SK-N-SH treated with all-trans-retinoic acid at 6 μM for 48 hours (cell line): Measurements from ENCODE around the gene BPIFB6.

Source experiments
- TF ChIP-seq, protein P1 (sequence below): fragments of 250-450 bp; sonication (Bioruptor Pico); IDR thresholded peaks from 2 replicates; pipeline ENCODE4 v1.8.0; 2021; ENCODE audit warnings: low read depth, mild to moderate bottlenecking, moderate library complexity, borderline replicate concordance
- TF ChIP-seq, protein P2 (sequence below): fragments of 250-450 bp; sonication (Bioruptor Pico); IDR thresholded peaks from 2 replicates; pipeline ENCODE4 v1.8.0; 2020; ENCODE audit warnings: mild to moderate bottlenecking, moderate library complexity, borderline replicate concordance

DNA sequence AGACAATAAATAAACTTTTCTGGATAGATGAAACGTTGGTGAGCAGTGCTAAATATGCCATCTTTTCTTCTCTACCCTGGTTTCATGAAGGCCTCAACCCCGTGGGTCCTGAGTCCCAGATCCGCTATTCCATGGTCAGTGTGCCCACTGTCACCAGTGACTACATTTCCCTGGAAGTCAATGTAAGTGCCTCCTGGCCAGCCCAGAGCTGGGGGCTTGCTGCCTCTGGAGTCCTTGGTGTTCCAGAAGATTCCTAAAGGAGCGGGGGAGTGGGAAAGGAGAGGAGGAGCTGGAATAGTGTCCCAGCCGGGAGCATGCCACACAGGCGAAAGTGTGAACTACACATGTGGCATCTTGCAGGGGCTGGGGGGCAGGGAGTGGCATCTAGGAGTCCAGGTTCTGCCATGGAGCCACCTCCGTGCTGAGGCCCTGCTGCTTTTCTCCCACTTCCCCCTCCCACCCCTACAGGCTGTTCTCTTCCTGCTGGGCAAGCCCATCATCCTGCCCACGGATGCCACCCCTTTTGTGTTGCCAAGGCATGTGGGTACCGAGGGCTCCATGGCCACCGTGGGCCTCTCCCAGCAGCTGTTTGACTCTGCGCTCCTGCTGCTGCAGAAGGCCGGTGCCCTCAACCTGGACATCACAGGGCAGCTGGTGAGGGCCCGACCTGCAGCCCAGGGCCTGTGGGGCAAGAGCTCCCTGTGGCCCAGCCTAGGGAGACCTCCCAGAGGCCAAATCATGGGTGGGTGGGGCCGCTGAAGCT lies 13.1 kb upstream of the BPIFB6 start:
- TF ChIP-seq, protein P1, sequence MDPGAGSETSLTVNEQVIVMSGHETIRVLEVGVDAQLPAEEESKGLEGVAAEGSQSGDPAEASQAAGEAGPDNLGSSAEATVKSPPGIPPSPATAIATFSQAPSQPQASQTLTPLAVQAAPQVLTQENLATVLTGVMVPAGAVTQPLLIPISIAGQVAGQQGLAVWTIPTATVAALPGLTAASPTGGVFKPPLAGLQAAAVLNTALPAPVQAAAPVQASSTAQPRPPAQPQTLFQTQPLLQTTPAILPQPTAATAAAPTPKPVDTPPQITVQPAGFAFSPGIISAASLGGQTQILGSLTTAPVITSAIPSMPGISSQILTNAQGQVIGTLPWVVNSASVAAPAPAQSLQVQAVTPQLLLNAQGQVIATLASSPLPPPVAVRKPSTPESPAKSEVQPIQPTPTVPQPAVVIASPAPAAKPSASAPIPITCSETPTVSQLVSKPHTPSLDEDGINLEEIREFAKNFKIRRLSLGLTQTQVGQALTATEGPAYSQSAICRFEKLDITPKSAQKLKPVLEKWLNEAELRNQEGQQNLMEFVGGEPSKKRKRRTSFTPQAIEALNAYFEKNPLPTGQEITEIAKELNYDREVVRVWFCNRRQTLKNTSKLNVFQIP (CRISPR knock-in tag), result no peak
- TF ChIP-seq, protein P2, sequence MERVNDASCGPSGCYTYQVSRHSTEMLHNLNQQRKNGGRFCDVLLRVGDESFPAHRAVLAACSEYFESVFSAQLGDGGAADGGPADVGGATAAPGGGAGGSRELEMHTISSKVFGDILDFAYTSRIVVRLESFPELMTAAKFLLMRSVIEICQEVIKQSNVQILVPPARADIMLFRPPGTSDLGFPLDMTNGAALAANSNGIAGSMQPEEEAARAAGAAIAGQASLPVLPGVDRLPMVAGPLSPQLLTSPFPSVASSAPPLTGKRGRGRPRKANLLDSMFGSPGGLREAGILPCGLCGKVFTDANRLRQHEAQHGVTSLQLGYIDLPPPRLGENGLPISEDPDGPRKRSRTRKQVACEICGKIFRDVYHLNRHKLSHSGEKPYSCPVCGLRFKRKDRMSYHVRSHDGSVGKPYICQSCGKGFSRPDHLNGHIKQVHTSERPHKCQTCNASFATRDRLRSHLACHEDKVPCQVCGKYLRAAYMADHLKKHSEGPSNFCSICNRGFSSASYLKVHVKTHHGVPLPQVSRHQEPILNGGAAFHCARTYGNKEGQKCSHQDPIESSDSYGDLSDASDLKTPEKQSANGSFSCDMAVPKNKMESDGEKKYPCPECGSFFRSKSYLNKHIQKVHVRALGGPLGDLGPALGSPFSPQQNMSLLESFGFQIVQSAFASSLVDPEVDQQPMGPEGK (CRISPR knock-in tag), result no peak
